Upper lobe of right lung (tissue), 1 donor: ENCODE measurements around the gene ATP11B. TPM values are rescaled to one million over a fixed set of nuclear protein-coding genes. Genes with fewer than 3 reads are reported as not detected.

Experiments
- ATAC-seq: fragments of 200-7000 bp; cut with Tn5 transposase; one replicate; pipeline ENCODE4 v1.9.1; 2020; ENCODE audit warnings: mild to moderate bottlenecking, moderate library complexity
- DNase-seq: peaks from one replicate; pipeline ENCODE4 v3.0.0-alpha.2; 2020
- H3K27ac ChIP-seq: fragments of 200-600 bp; one replicate; pipeline ENCODE4 v1.8.0; 2022
- H3K27me3 ChIP-seq: fragments of 200-600 bp; one replicate; pipeline ENCODE4 v1.8.0; 2022; ENCODE audit warnings: mild to moderate bottlenecking
- H3K36me3 ChIP-seq: fragments of 200-600 bp; one replicate; pipeline ENCODE4 v1.8.0; 2022
- H3K4me1 ChIP-seq: fragments of 200-600 bp; one replicate; pipeline ENCODE4 v1.8.0; 2022
- H3K4me3 ChIP-seq: fragments of 200-600 bp; one replicate; pipeline ENCODE4 v1.8.0; 2022; ENCODE audit warnings: mild to moderate bottlenecking
- H3K9me3 ChIP-seq: fragments of 200-600 bp; one replicate; pipeline ENCODE4 v1.8.0; 2022
- intact Hi-C: fragments of 100-400 bp; cut with DNase I; formaldehyde crosslinking; loops from one replicate; pipeline ENCODE4 v1.11.0; 2022
- total RNA-seq: library from RNA; stranded (reverse); fragmentation: NEBNext Ultra II Directional; extraction: Animal tissue kit (Norgen Biotek cat#: 25700); gene quantifications from one replicate; pipeline ENCODE4 v1.2.1, GENCODE V29; 2021
- TF ChIP-seq, protein P1 (sequence below): fragments of 200-600 bp; IDR thresholded peaks from one replicate; pipeline ENCODE4 v1.8.0; 2022; ENCODE audit warnings: antibody characterized with exemption
- donor health status: DM: no; HTN: yes; CAD: no; lungs with severe emphysema.

ATP11B gene
- total RNA-seq, 1 donor from 2014 or later: 70.7 TPM

- intact Hi-C loops: no loop called here
- Histone ChIP-seq H3K4me1 (peaks cover 17% of the 10 kb centered on the region), H3K36me3 (no peaks in the 10 kb centered on the region), H3K27me3 (no peaks in the 10 kb centered on the region), H3K9me3 (no peaks in the 10 kb centered on the region), H3K27ac (no peak overlapping the region), H3K4me3 (no peak overlapping the region)
- TF ChIP-seq, protein P1, sequence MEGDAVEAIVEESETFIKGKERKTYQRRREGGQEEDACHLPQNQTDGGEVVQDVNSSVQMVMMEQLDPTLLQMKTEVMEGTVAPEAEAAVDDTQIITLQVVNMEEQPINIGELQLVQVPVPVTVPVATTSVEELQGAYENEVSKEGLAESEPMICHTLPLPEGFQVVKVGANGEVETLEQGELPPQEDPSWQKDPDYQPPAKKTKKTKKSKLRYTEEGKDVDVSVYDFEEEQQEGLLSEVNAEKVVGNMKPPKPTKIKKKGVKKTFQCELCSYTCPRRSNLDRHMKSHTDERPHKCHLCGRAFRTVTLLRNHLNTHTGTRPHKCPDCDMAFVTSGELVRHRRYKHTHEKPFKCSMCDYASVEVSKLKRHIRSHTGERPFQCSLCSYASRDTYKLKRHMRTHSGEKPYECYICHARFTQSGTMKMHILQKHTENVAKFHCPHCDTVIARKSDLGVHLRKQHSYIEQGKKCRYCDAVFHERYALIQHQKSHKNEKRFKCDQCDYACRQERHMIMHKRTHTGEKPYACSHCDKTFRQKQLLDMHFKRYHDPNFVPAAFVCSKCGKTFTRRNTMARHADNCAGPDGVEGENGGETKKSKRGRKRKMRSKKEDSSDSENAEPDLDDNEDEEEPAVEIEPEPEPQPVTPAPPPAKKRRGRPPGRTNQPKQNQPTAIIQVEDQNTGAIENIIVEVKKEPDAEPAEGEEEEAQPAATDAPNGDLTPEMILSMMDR: no peak
- ATAC-seq: no peak
- no peak for DNase-seq
Measured at GRCh38 chr3:182803596-182803995, 10.3 kb downstream of the ATP11B start.

DNA sequence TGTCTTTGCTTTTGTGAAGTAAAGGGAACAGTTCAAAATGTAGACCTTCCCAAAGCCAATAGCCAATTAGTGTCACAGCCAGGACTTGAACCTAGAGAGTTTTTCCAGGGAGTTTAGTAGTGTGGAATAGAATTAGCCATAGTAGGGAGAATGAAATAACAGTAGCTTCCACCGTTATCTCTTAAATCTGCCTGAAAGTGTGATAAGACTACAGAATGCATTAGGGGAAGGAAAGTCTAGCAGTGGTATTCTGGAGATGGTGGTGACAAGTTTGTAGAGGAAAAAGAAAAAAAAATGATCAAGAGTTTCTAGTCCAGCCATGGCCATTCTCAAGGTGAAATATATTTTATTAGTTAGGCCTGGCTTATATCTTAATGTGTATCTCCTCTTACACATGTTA lies 13.8 kb downstream of the ATP11B start:
- Histone ChIP-seq H3K4me3 (no peak overlapping the region), H3K36me3 (no peaks in the 10 kb centered on the region), H3K9me3 (no peaks in the 10 kb centered on the region), H3K27me3 (no peaks in the 10 kb centered on the region), H3K4me1 (peaks cover 18% of the 10 kb centered on the region), H3K27ac (no peak overlapping the region)
- DNase-seq (no peak), ATAC-seq (no peak)
- TF ChIP-seq, protein P1: no peak
- intact Hi-C loops: no loop called here

GRCh38 chr3:182808041-182808770 lies 14.9 kb downstream of the ATP11B start:
- H3K27ac ChIP-seq: no peak overlapping the region
- intact Hi-C loops: no loop called here
- peaks cover 15% of the 10 kb centered on the region for H3K4me1 ChIP-seq
- TF ChIP-seq, protein P1: no peak
- no peak for ATAC-seq
- H3K27me3 ChIP-seq: no peaks in the 10 kb centered on the region
- DNase-seq: no peak
- H3K4me3 ChIP-seq: no peak overlapping the region
- H3K36me3 ChIP-seq: no peaks in the 10 kb centered on the region
- H3K9me3 ChIP-seq: no peaks in the 10 kb centered on the region

DNA sequence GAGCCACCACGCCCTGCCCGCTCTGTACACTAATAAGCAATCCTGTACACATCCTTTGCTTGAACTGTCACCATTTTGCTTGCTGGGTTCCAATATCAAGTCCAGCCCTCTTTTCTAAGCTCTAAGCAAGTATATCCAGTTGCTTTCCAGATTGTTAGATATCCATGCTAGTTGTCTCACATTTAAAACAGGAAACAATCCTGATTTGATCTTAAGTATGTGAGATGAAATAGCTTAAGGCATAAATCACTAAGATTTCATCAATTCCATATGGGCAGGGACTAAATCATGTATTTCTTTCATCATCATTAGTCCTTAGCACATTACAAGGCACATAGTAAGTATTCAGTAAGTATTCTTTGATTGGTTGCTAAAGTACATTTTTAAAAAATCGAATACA lies 16.2 kb downstream of the ATP11B start:
- intact Hi-C loops: no loop called here
- ATAC-seq: no peak

DNA sequence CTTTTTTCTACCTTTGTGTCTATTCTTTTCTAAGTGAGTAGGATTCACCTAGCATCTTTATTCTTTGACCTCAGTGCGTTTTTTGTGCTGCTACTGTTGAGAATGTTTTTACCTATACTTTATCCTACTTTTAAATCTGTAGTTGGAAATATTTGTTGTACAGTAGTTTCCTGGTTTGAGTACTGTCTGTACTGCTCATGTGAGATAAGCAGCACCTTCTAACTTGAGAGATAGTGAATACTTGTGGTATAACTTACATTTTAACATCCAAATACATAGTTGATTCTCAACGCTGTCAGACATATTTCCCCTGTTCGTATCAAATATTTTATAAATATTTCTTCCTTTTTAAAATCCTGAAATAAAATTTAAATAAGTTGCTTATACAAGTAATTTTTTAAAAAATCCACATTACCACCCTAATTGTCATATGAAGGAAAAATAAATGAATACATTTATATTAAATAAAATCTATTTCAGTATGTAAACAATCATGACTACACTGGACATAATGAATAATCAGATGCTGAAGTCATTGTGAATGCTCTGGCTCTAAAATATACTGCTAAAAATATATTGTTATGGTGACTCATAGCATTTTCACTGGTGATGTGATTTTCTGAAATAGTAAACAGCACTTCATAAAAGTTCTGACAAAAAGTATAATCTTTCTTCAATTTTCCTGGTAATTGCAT lies 17.4 kb downstream of the ATP11B start:
- Histone ChIP-seq H3K27me3 (no peaks in the 10 kb centered on the region), H3K9me3 (no peaks in the 10 kb centered on the region), H3K27ac (no peak overlapping the region), H3K36me3 (no peaks in the 10 kb centered on the region), H3K4me1 (peaks cover 11% of the 10 kb centered on the region), H3K4me3 (no peak overlapping the region)
- no peak for DNase-seq
- ATAC-seq: no peak
- intact Hi-C loops: no loop called here
- TF ChIP-seq, protein P1: no peak

More for the DNA sequence above, 16.2 kb downstream of the ATP11B start:
- TF ChIP-seq, protein P1: no peak
- no peak overlapping the region for H3K4me3 ChIP-seq
- H3K36me3 ChIP-seq: no peaks in the 10 kb centered on the region
- DNase-seq: no peak
- H3K27me3 ChIP-seq: no peaks in the 10 kb centered on the region
- H3K27ac ChIP-seq: no peak overlapping the region
- peaks cover 11% of the 10 kb centered on the region for H3K4me1 ChIP-seq
- no peaks in the 10 kb centered on the region for H3K9me3 ChIP-seq
